Keratinocyte (primary cell): ENCODE data around the gene UBE2D1. TPM values are rescaled to one million over a fixed set of nuclear protein-coding genes. Genes with fewer than 3 reads are reported as not detected.

ENCODE experiments used
- DNase-seq: peaks from one replicate; pipeline ENCODE4 v3.0.0-alpha.2; 2011; ENCODE audit warnings: low read depth, missing footprints, low spot score
- FAIRE-seq: peaks from 2 replicates; lab custom pipeline; 2011; peaks lifted over from hg19 to GRCh38; lab: Jason Lieb, UNC
- H2AFZ ChIP-seq: 2 replicates; pipeline ENCODE4 v1.6.0; 2012; ENCODE audit warnings: low read length, control low read depth, inconsistent platforms; ENCODE audit not compliant: control insufficient read depth
- H3K27ac ChIP-seq: 2 replicates; pipeline ENCODE4 v1.5.1; 2011; ENCODE audit warnings: low read length; ENCODE audit not compliant: control insufficient read depth, insufficient read depth
- H3K27me3 ChIP-seq: 3 replicates; pipeline ENCODE4 v1.6.0; 2011; ENCODE audit warnings: low read length; ENCODE audit not compliant: control insufficient read depth, insufficient read depth; ENCODE audit errors: extremely low read depth
- H3K36me3 ChIP-seq, 2 experiments: 2 replicates in 1 of 2; 3 replicates in 1 of 2; pipeline ENCODE4 v1.5.1; 2011; ENCODE audit warnings: low read length in 2 of 2, mild to moderate bottlenecking in 1 of 2; ENCODE audit not compliant: control insufficient read depth in 2 of 2, insufficient read depth in 2 of 2; ENCODE audit errors: extremely low read depth in 1 of 2
- H3K4me1 ChIP-seq: 3 replicates; pipeline ENCODE4 v1.5.1; 2011; ENCODE audit warnings: low read length; ENCODE audit not compliant: control insufficient read depth, insufficient read depth; ENCODE audit errors: extremely low read depth
- H3K4me2 ChIP-seq: 3 replicates; pipeline ENCODE4 v1.6.0; 2011; ENCODE audit warnings: low read depth, low read length; ENCODE audit not compliant: control insufficient read depth, insufficient read depth; ENCODE audit errors: extremely low read depth
- H3K4me3 ChIP-seq, 3 experiments: fragments of 200-600 bp in 1 of 3; sonication (generic) in 1 of 3; 2 replicates in 2 of 3; 3 replicates in 1 of 3; pipeline ENCODE4 v1.5.1; 2011 to 2016; ENCODE audit warnings: low read length in 3 of 3, mild to moderate bottlenecking in 3 of 3, control low read depth in 2 of 3, inconsistent platforms in 1 of 3, low read depth in 1 of 3, mixed read lengths in 1 of 3, mixed run types in 1 of 3, moderate library complexity in 1 of 3; ENCODE audit not compliant: control insufficient read depth in 2 of 3, insufficient read depth in 2 of 3; ENCODE audit errors: extremely low read depth in 1 of 3
- H3K79me2 ChIP-seq: 2 replicates; pipeline ENCODE4 v1.6.0; 2012; ENCODE audit warnings: low read length; ENCODE audit not compliant: control insufficient read depth, insufficient read depth
- H3K9ac ChIP-seq: 3 replicates; pipeline ENCODE4 v1.6.0; 2011; ENCODE audit warnings: low read length; ENCODE audit not compliant: control insufficient read depth, insufficient read depth; ENCODE audit errors: extremely low read depth
- H3K9me1 ChIP-seq: 3 replicates; pipeline ENCODE4 v1.6.0; 2011; ENCODE audit warnings: low read length; ENCODE audit not compliant: control insufficient read depth, insufficient read depth; ENCODE audit errors: extremely low read depth
- H3K9me3 ChIP-seq: 2 replicates; pipeline ENCODE4 v1.5.1; 2012; ENCODE audit warnings: low read depth, low read length; ENCODE audit not compliant: control insufficient read depth
- H4K20me1 ChIP-seq: 3 replicates; pipeline ENCODE4 v1.6.0; 2011; ENCODE audit warnings: low read length; ENCODE audit not compliant: control insufficient read depth, insufficient read depth; ENCODE audit errors: extremely low read depth
- CTCF ChIP-seq, 3 experiments: IDR thresholded peaks in 1 of 3; conservative IDR thresholded peaks in 1 of 3; optimal IDR thresholded peaks in 1 of 3; 2 replicates in 2 of 3; 3 replicates in 1 of 3; pipeline versions ENCODE3 to v1.5.1; 2011; ENCODE audit warnings: low read length in 3 of 3, mild to moderate bottlenecking in 3 of 3, moderate library complexity in 2 of 3, control low read depth in 1 of 3, inconsistent platforms in 1 of 3; ENCODE audit not compliant: insufficient read depth in 2 of 3; ENCODE audit errors: extremely low read depth in 1 of 3
- EZH2 ChIP-seq: IDR thresholded peaks from one replicate; pipeline ENCODE4 v1.6.1; 2012; ENCODE audit warnings: inconsistent platforms, mild to moderate bottlenecking, low read length, moderate library complexity
- dilution Hi-C: fragments of 300-500 bp; cut with MboI; formaldehyde crosslinking; loops from one replicate; pipeline ENCODE4 v1.7.0; 2020; ENCODE audit warnings: low sequenced_read_pairs; ENCODE audit not compliant: extremely low pct_ligation_motif_present
- polyA plus RNA-seq, 5 experiments: library from polyadenylated mRNA; depleted of rRNA in 3 of 5; stranded (reverse) in 3 of 5; stranded (forward) in 1 of 5; unstranded in 1 of 5; fragments of >200 nt; gene quantifications; 1 replicate in 1 of 5; 2 replicates in 3 of 5; 3 replicates in 1 of 5; pipeline versions ENCODE4 v1.2.1 to v1.2.3, GENCODE V29; 2011 to 2012; ENCODE audit warnings: missing spikeins in 2 of 5, low read depth in 1 of 5, low replicate concordance in 1 of 5

Gene UBE2D1
- polyA plus RNA-seq, 1 donor (not counting 4 experiments of a cell fraction or from before 2014, with no cell fraction given): 25.4 TPM

GRCh38 chr10:58356756-58357155 is 21.9 kb downstream of the UBE2D1 start:
- FAIRE-seq (no peak), DNase-seq (no peak)
- dilution Hi-C loops: no loop called here
- no peak overlapping the region for H3K27ac ChIP-seq
- H3K27me3 ChIP-seq: no peaks in the 10 kb centered on the region
- H3K79me2 ChIP-seq: peaks cover 3% of the 10 kb centered on the region
- H2AFZ ChIP-seq: no peak overlapping the region
- no peak overlapping the region for H3K9ac ChIP-seq
- H3K4me2 ChIP-seq: no peak overlapping the region
- H3K4me1 ChIP-seq: peaks cover 19% of the 10 kb centered on the region
- H3K4me3 ChIP-seq: no peak overlapping the region
- no peaks in the 10 kb centered on the region for H3K9me3 ChIP-seq
- no peaks in the 10 kb centered on the region for H4K20me1 ChIP-seq
- H3K36me3 ChIP-seq: peaks cover 0 to 1% of the 10 kb centered on the region in 2 experiments
- TF ChIP-seq CTCF (optimal IDR thresholded peaks at IDR 0.05 in 1 of 3, IDR thresholded peaks at IDR 0.05 in 1 of 3, conservative IDR thresholded peaks at IDR 0.05 in 1 of 3; ENCODE audit: extremely low read depth in 1 of 3, insufficient read depth in 2 of 3, low read length in 3 of 3) (no peak), EZH2 (no peak)
- no peaks in the 10 kb centered on the region for H3K9me1 ChIP-seq

GRCh38 chr10:58358314-58358933 is 23.6 kb downstream of the UBE2D1 start:
- TF ChIP-seq EZH2 (no peak), CTCF (optimal IDR thresholded peaks at IDR 0.05 in 1 of 3, IDR thresholded peaks at IDR 0.05 in 1 of 3, conservative IDR thresholded peaks at IDR 0.05 in 1 of 3; ENCODE audit: extremely low read depth in 1 of 3, insufficient read depth in 2 of 3, low read length in 3 of 3) (no peak)
- Histone ChIP-seq H3K27me3 (no peaks in the 10 kb centered on the region), H3K36me3 (peaks cover 0 to 1% of the 10 kb centered on the region in 2 experiments), H3K9me1 (no peaks in the 10 kb centered on the region), H3K9ac (no peak overlapping the region), H3K4me1 (peaks cover 25% of the 10 kb centered on the region), H3K9me3 (no peaks in the 10 kb centered on the region), H2AFZ (no peak overlapping the region), H3K27ac (no peak overlapping the region), H3K4me2 (no peak overlapping the region), H4K20me1 (no peaks in the 10 kb centered on the region), H3K79me2 (no peaks in the 10 kb centered on the region), H3K4me3 (no peak overlapping the region)
- dilution Hi-C loops: no loop called here
- FAIRE-seq (no peak), DNase-seq (no peak)
